GM04504 (cell line): ENCODE data around the gene ADAMTS14.
"Not testable (repeated sequence)": the region's sequence is repeated elsewhere in the genome, so short reads cannot be mapped to it uniquely, and the experiment has no call there.

Experiments used
- DNase-seq: peaks from one replicate; pipeline ENCODE4 v3.0.0-alpha.2; 2012; ENCODE audit warnings: low read depth

The ADAMTS14 gene

GRCh38 chr10:70753841-70754621 is 81.7 kb downstream of the ADAMTS14 start:
- DNase-seq: peak; percentile 6

GRCh38 chr10:70756700-70757360 is 84.5 kb downstream of the ADAMTS14 start:
- DNase-seq: no peak

DNA sequence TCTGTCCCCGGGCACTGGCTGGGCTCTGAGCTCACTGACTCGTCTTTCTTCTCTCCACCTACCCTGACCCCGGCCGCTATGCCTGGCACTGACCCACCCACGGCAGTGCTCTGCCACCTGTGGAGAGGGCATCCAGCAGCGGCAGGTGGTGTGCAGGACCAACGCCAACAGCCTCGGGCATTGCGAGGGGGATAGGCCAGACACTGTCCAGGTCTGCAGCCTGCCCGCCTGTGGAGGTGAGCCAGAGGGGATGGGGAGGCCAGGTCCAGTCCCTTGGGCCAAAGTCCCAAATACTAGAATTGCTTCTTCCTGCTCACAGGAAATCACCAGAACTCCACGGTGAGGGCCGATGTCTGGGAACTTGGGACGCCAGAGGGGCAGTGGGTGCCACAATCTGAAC is 85.5 kb downstream of the ADAMTS14 start:
- no peak for DNase-seq

DNA sequence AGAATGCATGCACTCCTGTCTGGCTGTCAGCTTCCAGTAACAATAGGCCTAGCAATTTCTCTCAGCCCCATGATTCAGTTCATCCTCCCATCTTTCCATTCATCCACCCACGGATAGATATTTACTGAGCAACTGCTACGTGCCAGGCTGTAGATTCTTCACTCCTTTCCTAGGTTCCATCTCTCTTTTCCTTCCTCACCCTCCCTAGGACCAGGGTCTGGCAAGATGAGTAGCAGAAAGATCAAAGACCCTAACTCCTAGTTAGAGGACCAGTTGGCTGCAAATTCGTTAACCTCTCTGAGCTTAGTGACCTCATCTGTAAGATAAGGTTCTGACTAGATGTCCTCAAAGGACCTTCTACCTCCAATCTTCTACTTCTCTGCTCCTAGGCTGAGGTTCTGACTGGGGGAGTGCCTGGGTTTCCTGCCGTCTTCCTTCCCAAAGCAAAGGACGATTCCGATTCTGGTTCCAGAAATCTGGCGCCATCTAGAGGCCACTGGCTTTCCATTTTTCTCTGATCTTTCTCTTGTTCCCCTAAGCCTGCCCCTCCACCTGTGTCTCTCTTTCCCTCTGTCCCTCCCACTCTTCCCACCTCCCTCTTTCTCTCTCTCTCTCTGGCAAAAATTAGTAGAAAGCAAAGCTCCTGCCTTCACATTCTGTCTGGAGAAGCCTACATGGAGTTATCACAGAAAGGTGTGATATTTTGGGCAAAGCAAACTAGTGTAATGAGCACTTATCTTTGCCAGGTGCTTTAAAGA is 86.6 kb downstream of the ADAMTS14 start:
- peak; percentile 57 for DNase-seq

DNA sequence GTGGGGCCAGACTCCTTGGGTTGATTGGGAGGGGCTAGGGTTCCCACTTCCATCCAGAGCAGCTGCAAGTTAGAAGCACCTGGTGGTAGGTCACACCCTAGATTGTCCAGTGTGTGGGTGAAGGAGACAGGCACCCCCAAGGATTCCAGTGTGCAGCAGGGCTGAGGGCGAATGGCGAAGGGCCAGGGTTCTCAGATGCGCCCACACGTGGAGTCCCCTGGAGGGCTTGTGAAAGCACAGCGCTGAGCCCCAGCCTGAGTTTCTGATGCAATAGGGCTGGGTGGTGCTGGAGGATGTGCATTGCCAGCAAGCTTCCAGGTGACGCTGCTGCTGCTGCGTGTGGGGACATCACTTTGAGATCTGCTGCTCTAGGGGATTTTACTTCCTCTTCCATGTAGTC is 87.5 kb downstream of the ADAMTS14 start:
- DNase-seq: no peak

DNA sequence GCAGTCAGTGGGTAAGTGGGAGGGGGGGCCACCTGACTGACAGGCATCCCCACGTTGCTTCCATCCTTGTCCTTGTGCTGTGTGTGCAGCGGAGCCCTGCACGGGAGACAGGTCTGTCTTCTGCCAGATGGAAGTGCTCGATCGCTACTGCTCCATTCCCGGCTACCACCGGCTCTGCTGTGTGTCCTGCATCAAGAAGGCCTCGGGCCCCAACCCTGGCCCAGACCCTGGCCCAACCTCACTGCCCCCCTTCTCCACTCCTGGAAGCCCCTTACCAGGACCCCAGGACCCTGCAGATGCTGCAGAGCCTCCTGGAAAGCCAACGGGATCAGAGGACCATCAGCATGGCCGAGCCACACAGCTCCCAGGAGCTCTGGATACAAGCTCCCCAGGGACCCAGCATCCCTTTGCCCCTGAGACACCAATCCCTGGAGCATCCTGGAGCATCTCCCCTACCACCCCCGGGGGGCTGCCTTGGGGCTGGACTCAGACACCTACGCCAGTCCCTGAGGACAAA is 88.0 kb downstream of the ADAMTS14 start:
- DNase-seq: no peak

GRCh38 chr10:70761031-70761601 is 88.8 kb downstream of the ADAMTS14 start:
- DNase-seq: no peak

DNA sequence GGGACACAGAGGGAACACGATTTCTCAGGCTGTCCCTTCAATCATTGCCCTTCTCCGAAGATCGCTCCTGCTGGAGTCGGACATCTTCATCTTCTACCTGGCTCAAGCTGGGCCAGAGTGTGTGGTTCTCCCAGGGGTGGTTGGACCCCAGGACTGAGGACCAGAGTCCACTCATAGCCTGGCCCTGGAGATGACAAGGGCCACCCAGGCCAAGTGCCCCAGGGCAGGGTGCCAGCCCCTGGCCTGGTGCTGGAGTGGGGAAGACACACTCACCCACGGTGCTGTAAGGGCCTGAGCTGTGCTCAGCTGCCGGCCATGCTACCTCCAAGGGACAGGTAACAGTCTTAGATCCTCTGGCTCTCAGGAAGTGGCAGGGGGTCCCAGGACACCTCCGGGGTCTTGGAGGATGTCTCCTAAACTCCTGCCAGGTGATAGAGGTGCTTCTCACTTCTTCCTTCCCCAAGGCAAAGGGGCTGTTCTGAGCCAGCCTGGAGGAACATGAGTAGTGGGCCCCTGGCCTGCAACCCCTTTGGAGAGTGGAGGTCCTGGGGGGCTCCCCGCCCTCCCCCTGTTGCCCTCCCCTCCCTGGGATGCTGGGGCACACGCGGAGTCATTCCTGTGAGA is 89.5 kb downstream of the ADAMTS14 start:
- no peak for DNase-seq

DNA sequence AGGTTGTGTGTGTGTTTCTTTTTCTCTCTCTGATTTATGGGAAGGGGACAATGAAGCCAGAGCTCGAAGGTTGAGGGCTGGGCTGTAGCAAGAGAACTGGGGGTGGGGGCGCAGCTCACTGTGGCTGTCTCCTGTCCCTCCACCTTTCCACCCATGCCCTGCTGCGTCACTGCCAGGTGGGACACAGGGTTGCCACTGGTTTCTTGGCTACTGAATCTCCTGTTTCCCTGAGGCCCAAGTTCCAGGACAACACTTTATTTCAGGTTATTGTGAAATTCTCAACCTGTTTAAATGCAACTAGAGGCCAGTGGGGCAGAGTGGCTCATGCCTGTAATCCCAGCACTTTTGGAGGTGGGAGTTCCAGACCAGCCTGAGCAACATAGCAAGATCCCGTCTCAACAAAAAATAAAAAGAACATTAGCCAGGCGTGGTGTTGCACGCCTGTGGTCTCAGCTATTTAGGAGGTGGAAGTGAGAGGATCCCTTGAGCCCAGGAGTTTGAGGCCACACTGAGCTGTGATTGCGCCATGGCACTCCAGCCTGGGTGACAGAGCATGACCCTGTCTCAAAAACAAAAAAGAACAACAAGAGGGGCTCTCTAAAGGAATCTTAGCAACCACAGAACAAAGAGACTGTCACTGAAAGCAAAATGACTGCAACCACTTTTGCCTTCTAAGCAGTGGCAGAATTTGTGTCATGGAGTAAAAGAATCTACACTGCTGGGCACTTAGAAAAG is 90.3 kb downstream of the ADAMTS14 start:
- DNase-seq: no peak

DNA sequence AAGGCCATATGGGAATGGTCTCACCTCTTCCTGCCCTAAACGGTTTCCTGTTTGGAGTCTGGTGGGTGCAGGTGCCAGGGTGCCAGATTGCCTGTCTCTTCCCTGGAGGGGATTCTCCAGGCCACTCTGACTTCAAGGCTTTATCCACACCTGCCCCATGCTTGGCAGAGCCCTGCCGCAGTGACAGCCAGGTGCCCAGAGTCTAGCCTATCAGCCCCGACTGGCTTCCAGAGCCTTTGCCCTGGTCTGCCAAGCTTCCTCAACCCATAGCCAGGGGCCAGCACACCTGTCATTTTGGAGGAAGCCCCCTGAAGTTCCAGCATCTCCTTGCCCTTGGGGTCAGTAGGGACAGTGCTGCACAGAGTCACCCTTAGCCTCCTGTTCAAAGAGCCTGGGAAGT is 91.3 kb downstream of the ADAMTS14 start:
- DNase-seq: no peak

DNA sequence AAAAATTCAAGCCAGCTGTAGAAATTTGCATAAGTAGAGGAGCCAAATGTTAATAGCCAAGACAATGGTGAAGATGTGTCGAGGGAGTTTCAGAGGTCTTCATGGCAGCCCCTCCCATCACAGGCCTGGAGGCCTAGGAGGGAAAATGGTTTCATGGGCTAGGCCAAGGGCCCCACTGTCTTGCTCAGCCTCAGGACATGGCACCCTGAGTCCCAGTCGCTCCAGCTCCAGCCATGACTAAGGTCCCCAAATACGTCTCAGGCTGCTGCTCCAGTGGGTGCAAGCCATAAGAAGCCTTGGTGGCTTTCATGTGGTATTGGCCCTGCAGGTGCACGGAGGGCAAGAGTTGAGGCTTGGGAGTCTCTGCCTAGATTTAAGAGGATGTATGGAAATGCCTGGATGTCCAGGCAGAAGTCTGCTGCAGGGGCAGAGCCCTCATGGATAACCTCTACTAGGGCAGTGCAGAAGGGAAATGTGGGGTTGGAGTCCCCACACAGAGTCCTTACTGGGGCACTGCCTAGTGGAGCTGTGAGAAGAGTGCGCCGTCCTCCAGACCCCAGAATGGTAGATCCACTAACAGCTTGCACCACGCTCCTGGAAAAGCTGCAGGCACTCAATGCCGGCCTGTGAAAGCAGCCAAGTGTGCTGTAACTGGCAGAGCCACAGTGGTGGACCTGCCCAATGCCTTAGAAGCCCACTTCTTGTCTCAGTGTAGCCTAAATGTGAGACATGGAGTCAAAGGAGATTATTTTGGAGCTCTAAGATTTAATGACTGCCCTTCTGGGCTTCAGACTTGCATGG is 93.7 kb downstream of the ADAMTS14 start:
- DNase-seq: no peak

- DNase-seq: not testable (repeated sequence)
Measured at GRCh38 chr10:70768026-70768685, 95.8 kb downstream of the ADAMTS14 start.

DNA sequence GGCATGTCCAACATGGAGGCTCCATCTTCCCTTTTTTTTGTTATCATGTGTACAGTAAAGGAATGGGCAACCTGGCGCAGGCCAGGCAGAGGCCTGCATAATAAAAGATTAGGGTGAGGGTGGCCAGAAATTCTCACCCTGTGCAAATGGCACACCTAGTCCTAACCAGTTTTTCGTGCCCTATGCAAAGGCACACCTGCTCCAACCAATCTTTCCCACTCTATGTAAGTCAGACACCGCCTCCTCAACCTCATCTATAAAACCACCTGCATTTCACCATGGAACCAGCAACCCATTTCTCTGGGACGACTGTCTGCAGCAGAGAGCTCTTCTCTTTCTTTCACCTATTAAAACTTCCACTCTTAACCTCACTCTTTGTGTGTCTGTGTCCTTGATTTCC is 96.8 kb downstream of the ADAMTS14 start:
- DNase-seq: no peak

DNA sequence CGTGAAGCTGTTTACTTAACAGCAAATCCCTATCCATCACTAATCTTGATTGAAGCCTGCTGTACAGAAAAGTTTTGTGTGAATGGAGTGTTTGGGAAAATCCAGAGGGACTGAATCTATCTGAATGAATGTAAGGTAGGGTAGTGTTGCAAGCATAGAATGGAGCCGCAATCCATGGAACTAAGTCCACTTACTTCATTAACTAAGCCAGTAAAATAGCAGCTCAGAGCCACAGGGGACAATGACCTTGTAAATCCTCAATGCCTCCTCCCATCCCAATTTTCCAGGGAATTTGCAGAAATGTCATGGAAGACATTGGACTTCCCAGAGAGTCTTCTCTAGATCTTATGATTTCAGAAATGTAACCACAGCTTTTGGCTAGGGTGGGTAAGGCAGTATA is 97.7 kb downstream of the ADAMTS14 start:
- no peak for DNase-seq

DNA sequence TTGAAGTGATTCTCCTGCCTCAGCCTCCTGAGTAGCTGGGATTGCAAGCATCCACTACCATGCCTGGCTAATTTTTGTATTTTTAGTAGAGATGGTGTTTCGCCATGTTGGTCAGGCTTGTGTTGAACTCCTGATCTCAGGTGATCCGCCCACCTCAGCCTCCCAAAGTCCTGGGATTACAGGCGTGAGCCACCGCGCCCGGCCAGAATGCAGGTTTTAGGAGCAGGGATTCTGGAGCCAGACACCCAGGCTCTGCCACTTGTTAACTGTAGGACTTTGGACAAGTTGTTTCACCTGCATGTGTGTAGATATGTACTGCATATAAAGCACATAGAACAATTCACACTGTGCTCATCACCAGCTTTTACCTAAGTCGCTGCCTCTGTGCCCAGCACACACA is 98.2 kb downstream of the ADAMTS14 start:
- not testable (repeated sequence) for DNase-seq

GRCh38 chr10:70771311-70772194 is 99.2 kb downstream of the ADAMTS14 start:
- no peak for DNase-seq

- no peak for DNase-seq
Measured at GRCh38 chr10:70772627-70773026, 100.3 kb downstream of the ADAMTS14 start.

GRCh38 chr10:70773461-70773860 is 101.2 kb downstream of the ADAMTS14 start:
- no peak for DNase-seq
